ENCODE measurements around the gene OR2T2.
"Not testable (repeated sequence)": the region's sequence is repeated elsewhere in the genome, so short reads cannot be mapped to it uniquely, and the experiment has no call there.

OR2T2 gene

DNA sequence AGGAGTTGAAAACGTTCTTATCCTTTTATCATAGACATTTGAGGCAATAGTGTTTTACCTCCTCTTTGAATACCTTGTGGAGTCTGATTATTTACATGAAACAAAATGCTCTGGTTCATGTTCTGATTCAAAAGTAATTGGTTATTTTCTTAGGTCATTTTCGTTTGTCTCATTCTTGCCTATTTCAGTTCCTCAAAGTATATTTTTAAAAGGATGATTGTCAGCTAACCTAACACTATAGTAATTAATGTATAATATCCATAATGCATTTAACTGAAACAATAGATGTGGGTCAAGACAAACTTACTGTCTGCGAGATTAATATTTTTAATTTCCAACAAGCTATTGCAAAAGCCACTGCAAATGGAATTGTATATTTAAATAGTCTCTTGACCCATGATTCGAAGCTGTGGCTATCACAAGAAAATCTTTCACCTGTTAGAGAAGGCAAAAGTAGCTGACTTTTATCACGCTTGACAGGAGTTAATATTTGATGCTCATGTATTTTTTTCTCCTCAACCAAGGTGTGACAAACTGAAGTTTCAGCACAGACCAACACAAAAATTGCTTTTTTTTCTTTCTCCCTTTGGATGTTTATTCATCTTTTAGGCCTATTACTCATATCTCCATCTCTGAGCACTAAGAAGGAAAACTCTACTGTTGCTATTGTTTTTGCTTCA lies 5.2 kb downstream of the OR2T2 start:
- DNase-seq, result not testable (repeated sequence)

DNA sequence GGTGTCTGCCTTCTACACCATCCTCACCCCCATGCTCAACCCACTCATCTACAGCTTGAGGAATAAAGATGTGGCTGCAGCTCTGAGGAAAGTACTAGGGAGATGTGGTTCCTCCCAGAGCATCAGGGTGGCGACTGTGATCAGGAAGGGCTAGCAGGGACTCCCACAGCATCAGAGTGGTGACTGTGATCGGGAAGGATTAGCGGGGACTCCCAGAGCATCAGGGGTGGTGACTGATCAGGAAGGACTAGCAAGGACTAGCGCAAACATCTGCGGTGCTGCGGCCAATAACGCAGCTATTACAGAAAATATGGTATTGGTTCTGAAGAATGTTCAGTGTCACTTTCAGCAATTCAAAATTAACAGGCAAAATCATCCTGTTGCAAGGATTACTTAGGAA lies 8.2 kb downstream of the OR2T2 start:
- DNase-seq, result not testable (repeated sequence)

DNA sequence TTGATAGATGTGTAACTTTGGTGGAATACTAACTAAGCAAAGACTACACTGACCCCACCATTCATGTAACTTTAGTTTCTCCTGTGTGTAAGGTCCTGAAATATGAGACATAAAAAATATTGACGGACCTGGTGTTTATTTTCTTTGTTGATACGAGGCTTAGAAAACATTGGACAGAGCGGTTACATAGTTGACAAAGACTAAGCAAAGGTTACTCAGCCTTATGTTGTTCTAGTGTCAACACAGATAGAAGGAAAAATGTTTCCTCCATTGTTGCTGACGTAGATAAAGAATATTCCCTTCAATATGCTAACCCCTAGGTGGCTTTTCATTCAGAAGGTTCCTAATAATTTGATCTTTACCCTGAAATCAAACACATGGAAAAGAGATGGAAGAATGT lies 9.6 kb downstream of the OR2T2 start:
- DNase-seq, result not testable (repeated sequence)

DNA sequence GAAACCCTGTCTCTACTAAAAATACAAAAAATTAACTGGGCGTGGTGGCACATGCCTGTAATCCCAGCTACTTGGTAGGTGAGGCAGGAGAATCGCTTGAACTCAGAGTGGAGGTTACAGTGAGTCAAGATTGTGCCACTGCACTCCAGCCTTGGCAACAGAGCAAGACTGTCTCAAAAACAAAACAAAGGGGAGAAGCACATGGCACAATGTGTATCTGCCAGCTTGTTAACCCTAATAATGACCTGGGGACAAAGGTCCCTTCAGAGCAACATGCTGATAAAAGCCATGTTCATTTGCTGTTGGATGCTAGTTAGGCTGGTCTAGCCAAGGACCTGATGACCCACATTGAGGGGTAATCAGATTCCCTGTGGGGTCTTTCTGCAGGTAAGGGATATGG lies 11.2 kb downstream of the OR2T2 start:
- not testable (repeated sequence) for DNase-seq

DNA sequence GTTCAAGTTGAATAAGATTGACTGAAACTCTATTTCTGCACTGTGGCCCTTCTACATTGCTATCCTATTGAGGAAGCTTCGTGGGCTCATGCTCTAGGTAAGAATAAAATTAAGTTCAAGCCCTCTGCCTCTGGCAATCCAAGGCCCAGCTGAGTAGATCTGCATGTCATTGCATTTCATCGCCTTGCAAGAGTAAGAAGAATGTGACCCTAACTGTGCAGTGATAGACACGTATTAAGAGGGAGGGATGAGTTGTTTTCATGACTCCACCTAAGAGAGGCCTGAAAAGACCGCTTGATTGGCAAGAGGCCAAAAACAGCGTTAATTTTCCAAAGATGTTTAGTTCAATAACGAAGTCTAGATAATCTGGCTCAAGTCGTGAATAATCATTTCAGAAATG lies 13.7 kb downstream of the OR2T2 start:
- not testable (repeated sequence) for DNase-seq

DNA sequence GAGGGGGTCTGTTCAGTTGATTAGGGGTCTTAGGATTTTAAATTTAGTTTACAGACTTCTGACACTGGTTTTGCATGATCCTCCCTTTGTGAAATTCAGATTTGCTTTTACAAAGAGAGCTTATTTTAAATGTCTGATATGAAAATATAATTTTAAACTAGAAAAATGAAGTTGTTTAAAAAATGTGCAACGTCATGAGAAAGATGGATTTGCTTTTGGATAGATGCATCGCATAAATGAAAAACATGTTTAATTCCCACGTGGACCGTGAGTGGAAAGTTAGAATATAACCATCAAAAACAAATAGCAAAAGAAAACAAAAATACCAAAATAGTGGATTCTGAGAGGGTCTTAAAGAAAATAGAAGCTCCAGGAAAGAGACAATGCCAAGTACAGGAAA lies 25.7 kb downstream of the OR2T2 start:
- no peak for DNase-seq

DNA sequence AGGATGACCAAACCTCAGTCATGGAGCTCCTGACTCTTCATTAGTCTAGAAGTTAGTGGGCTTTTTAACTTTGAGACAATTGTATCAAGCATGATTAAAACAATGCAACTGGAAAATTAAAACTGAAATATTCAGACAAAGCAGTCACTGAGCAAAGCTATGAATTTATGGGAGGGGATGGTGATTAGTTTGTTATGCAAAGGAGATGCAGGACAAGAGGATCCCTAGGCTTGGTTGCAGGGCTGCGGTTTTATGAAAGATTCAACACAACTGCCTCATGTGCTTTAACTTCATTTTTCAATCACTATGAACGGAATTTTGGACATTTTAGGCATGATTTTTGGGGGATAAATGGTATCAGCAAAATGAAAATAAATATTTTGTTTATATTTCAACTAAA lies 26.7 kb downstream of the OR2T2 start:
- DNase-seq, result not testable (repeated sequence)

DNA sequence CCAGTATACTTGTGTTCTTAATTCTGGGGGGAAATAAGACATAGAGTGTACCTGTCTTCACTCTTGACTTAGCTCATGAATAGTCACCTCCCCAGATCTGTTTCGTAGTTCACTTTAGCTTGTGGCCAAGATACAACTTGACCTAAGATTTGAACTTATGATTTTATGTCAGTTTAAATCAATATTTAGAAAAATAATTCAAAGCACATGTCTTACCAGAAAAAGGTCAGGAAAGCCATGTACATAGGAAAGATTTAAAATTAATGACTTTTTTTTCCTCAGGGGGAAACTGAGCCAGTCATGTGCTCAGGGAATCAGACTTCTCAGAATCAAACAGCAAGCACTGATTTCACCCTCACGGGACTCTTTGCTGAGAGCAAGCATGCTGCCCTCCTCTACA lies 27.6 kb downstream of the OR2T2 start, which contains the start of gene OR2T3:
Gene OR2T3, plus strand, starts transcription at position 301 of the 400 bp plus-strand sequence. Its CDS starts 0 bp downstream, at position 301.
- DNase-seq, result not testable (repeated sequence)

DNA sequence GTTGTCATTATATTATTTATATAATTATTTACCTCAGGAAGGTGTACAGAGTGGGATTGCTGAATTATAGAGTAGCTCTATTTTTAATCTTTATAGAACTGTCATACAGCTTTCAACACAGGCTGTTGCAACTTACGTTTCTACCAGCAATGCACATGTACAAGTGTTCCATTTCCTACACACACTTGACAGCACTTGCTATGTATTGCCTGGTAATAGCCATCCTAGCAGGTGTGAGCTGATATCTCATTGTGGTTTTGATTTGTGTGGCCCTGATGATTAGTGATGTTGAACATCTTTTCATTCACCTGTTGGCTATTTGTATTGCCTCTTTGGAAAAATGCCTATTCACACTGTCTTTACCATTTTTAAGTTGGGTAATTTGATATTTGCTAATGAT lies 30.2 kb downstream of the OR2T2 start:
- not testable (repeated sequence) for DNase-seq

DNA sequence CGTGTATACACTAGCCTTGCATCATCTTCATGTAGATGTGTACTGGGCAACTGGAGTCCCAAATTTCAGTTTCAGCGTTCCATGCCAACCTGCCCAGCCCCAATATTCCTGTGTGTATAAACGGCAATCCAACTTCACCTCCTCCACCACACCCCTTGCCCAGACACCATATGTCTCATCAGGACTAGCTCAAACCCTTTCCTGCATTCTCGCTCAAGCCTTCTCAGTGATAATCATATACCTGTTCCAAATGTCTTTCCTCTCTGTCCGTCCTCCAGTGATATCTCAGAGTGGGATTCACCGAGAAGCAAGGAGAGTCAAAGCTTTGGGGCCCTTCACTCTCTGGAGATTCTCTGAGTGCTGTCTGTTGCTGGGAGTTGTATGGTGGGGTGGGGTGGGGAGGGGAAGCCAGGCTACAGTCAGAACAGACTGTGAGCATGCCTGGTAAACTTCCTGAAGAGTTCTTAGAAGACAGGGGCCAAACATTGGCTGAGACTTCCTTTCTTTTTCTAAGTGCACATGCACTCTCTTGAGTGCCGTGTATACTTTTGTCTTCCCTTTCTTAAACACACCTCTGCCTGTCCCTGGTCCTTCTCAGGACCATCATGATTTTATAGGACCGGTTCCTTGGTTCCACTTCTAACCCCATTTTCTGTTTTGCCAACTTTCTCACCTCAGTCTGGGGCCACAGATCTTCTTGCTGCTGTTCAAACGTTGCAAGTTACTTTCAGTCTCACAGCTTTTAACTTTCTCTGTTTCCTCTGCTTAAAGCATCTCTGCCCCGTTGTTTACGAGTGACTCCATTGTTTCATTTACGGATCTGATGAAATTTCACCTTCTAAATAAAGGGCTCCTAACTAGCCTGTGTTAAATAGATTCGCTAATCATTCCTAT lies 36.5 kb downstream of the OR2T2 start:
- DNase-seq, result not testable (repeated sequence)

DNA sequence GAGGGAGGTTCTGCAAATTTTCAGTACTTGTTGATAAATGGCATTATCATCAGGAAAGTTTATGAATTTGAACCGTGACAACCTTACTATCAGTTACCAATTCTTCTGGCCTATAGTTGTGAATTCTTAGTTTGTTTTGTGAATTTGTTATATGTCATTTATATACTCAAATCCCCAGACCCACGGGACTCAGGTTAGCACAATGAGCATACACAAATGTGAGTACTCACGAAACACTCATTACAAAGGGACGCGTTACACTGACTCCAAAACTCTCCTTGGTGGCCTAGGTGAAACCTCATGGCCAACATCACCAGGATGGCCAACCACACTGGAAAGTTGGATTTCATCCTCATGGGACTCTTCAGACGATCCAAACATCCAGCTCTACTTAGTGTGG lies 42.9 kb downstream of the OR2T2 start, which contains the start of gene OR2T5:
Gene OR2T5, plus strand, starts transcription at position 301 of the 400 bp plus-strand sequence. Its CDS starts 0 bp downstream, at position 301.
- not testable (repeated sequence) for DNase-seq

DNA sequence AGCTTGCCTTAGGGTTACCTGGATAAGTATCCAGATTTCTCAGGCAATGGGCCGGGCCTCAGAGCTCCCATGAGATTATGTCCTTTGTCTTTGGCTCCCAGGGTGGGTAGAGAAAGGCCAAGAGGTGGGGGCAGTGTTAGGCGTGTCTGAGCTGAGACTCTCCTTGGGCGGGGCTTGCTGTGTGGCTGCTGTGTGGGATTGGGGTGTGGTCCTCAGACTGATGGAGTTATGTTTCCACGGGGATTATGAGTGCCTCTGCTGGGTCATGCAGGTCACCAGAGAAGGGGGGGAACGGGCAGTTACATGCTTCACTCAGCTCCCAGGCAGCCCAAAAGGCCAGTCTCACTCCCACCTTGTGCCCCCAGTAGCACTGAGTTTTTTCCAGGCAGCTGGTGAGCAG lies 51.2 kb downstream of the OR2T2 start:
- DNase-seq, result not testable (repeated sequence)

DNA sequence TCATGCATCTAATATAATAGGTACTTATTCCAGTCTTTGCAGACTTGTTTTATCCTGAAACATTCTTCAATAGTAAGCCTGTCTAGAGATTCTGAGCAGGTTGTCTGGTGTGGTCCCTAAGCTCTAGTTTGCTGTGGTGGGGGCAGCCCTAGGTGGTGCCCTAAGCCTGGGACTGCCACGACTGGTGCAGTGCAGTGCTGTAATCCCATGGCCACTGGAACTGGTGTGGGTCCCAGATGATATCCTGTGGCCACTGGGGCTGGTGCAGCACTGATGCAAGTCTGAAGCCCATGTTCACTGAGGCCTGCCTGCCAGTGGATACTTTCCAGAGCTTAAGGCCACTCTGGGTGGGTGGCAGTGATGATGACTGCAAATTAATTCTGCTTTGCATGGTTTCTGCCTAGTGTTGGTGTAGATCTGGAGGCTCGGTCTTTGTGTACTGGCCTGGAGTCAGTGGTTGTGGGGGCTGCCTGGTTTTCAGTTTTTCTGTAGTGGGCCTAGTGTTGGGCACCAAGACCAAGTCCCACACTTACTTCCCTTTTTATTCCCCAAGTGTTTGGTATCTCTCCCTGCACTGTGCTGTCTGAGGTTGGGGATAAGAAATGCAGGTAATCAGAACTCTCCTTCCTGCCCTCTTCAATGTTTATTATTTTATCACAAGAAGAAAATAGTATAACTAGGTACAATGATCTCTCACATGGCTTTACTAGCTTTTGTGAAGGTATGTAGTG lies 55.0 kb downstream of the OR2T2 start:
- DNase-seq, result not testable (repeated sequence)
